ELF-1 (cell line): ENCODE data around the gene MSH5.
A peak's percentile ranks its signal among the peaks of the same experiment; 100 is the strongest.

Source experiments
- DNase-seq: peaks from one replicate; pipeline ENCODE4 v3.0.0-alpha.2; 2016; ENCODE audit warnings: low read depth, low spot score

Gene MSH5

DNA sequence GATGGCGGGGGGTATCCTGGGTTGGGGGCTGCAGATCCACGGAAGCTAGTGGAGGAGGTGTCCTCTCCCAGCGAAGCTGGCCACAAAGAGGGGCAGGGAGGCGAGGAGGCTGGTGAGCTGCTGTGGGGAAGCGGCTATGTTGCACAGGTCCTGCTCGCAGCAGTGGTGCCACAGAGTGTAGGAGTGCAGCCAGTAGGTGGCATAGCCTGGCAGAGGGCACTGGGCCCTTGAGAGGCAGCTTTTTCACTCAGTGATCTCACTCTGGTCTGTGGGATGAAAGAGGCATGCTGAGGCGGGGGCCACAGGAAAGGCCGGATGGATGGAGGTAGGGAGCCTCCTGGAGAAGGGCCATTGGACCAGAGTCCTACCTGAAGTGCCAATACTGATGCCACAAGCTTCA, 27.5 kb upstream of the MSH5 start:
- DNase-seq, result no peak

DNA sequence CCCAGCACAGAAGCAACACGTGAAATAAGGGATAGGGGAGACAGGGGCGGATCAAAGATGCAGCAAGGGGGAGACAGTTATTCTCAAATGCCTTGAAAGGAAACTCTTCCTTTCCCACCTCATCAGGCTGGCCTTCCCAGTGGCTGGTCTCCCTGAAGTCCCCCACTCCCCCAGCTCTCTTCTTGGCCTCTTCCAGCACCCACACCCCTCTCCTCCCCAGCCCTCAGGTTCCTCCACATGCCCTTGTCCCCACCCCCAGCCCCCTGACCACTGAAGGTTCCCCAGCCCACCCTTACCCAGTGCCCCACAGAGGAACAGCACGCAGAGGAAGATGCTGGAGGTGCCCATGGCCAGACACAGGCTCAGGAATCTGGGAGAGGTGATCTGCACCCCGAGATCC, 26.3 kb upstream of the MSH5 start:
- DNase-seq, result no peak

DNA sequence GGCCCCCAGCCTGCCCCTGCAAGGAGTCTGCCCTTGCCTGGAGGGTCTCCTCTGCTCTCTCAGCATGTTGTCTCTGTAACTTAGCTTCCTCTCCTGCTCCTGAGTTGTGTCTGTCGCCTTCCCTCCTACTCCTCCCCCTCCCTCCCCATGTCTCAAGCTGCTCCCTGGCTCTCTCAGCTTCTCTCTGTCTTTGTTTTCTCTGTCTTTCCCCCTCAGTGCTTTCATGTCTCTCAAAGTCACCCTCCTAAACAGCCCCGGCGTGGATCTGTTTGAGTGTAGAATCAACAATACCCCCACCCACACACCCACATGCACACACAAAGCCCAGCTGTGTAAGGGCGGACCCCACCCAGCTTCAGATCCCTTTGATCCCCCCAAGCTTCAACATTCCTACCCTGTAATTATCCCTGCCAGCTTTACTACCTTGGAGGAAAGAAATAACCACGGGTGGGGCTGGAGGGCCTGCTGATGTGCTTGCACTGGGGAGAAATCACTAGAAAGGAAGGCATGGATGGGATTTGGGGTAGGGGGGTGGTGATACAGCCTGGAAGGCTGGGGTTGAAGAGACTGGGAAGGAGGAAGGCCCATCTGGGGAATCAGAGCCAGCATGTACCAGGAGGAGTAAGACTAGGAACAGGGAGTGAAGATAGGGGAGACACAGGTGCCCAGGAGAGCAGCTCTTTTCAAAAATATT, 25.7 kb upstream of the MSH5 start:
- peak; percentile 80 for DNase-seq

DNA sequence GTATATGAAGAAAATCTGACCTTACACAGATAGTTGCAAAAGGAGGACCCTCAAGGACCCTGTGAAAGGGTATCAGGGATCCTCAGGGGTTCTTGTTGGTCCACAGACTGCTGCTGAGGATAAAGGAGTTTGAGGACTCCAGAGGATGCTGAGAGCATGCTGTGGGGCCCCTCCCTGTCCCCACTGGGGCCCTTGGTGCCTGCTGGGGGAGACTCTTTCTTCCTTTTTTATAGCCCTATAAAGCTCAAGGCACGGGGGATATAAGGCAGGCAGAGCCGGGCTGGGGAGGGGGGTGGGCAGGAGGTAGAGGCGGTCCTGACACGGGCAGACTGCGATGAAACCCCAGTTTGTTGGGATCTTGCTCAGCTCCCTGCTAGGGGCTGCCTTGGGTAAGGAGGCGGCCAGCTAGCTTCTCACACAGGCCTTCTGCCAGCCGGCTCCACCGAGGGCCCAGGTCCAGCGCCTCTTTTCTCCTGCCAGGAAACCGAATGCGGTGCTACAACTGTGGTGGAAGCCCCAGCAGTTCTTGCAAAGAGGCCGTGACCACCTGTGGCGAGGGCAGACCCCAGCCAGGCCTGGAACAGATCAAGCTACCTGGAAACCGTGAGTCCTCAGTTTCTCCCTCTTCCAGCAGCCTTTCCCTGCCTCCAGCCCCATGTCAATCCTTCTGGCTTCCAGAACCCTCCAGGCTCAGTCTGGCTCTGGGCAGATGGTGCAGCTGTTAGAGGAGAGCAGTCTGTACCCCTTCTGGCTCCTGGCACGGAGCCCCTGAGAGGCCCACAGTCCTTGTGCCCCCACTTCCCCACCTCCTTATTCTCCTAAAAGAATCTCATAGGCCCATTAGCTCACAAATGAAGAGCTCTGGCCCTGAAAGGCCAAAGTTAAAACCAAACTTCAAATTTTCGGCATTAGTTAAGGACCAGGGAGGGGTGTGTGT, 24.5 kb upstream of the MSH5 start, which contains the start of gene LY6G6D:
Gene LY6G6D, plus strand, starts transcription at position 327 of the 937 bp plus-strand sequence. Its CDS starts 8 bp downstream, at position 335.
- DNase-seq, result peak; percentile 18

DNA sequence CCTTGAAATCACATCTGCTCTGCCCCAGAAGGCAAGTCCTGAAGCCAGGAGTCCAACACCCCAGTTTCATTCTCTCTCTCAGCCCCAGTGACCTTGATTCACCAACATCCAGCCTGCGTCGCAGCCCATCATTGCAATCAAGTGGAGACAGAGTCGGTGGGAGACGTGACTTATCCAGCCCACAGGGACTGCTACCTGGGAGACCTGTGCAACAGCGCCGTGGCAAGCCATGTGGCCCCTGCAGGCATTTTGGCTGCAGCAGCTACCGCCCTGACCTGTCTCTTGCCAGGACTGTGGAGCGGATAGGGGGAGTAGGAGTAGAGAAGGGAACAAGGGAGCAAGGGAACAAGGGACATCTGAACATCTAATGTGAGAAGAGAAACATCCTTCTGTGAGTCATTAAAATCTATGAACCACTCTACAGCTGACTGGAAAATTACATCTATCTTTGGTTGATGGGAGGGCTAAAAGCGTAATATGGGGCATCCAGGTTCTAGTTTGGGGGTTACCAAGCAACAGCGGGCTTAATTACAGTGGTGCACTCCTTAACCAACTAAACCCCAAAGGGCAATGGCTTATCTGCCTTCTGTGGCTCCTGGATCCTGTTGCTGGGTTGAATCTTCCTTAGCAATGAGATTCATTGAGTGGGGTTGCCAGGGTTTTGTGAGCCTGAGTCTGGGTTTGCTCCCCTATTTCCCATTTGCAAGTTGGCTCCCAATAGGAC, 22.1 kb upstream of the MSH5 start:
- DNase-seq, result peak; percentile 77

DNA sequence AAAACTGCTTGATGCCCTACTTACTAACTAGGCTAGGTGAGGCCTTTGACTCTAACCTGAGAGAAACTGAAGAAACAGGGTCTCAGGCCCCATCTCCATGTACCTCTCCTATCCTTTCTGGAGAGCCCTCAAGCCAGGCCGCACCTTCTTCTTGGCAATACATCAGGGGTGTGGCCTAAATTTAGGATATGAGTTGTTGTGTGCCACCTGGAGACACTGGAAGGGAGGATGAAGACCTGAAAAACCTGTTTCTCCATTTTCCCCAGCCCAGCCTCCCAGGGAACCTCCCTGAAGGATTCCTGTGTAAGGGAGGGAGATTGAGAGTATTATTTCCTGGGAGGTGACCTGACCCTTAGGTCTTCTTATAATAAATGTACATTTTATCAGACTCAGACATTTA, 21.5 kb upstream of the MSH5 start:
- DNase-seq, result peak; percentile 84

DNA sequence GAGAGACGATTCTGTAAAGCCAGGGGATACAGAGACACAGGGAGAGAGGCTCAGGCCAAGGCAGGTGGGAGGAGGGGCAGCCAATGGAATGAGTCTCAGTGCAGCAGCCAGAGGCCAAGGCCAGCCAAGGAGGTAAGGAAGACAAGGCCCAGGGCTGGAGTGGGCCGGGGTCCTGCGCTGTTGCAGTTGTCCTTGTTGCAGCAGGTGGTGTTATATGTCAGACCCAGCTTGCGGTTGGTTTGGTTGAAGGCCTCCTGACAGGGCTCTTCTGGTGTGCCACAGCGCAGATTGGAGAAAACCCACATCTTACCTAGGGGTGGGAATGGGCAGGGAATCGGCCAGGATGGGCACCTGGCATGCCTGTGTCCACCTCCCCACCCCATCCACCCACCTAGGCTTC, 20.8 kb upstream of the MSH5 start:
- DNase-seq, result no peak

DNA sequence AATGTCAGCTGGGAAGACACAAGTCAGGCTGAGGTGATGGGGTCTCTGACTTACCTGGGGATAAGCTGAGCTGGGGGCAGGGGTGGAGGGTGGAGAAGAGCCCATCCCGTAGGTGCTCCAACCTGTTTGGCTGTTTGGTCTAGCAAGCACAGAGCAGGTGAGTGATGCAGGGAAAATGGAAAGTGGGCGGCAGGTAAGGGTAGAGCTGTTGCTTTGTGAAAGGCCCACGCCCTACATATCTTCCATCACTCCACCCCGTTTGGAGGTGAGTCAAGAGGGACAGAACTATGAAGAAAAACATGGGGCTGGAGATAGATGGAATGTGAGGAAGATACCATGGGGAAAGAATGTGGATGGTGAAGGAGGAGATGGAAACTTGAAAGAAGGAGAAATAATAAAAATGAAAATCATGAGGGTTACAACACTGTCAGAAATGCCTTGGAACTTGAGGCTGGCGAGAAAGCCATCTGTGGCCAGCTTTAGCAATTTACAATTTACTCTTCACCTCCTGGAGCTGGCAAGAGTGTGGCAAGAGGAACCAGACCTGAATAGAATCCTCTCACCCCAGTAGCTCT, 19.5 kb upstream of the MSH5 start:
- DNase-seq, result no peak

DNA sequence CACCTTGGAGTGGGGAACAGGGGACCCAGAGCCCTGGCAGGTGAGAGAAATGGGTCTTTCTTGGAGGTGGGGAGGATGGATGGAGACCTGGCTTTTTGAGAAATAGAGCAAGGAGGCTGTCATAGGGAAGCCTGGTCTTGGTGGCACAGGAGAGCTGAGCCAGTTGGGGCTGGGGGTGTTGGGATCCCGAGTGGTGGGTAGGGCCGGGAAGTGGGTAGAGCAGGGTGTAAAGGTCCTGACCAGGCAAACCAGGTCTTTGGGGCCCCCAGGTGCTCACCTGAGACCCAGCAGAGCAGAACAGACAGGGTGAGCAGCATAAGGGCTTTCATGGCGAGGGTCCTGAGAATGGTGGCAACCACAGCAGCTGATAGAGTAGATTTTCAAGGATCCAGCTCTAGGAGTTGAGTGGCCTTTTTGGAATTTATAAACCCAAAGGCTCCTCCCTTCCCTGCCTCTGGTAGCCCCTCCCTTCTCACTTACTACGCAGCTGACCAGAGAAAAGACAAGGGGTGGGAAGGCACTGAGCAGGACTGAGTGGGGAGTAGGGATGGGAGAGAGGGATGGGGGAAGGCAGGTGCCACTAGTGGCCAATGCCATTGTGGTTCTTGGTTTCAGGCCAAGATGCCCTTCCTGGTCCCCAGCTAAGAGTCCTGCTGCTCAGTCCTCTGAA, 18.3 kb upstream of the MSH5 start, which contains the start of gene LY6G6C:
Gene LY6G6C, minus strand, starts transcription at position 396 of the 670 bp plus-strand sequence. Its CDS starts 67 bp downstream, at position 329.
- DNase-seq, result no peak

DNA sequence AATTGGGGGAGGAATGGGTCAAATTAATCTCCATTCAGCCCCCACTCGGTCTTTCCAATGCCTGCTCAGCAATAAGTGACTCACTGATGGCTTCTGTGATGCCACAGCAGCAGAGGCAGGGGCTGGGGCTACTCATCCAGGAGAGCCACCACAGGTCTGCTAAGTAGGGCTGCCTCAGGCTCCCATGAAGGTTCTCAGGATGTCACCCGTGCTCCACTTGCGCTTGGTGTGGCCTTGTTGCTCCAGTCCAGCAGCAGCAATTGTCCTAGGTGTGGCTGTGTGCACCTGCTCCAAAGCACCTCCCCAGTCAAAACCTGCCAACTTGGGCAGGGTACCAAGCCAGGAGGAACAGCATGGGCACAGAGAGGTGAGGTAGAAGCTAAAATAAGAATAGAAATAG, 17.6 kb upstream of the MSH5 start:
- no peak for DNase-seq

DNA sequence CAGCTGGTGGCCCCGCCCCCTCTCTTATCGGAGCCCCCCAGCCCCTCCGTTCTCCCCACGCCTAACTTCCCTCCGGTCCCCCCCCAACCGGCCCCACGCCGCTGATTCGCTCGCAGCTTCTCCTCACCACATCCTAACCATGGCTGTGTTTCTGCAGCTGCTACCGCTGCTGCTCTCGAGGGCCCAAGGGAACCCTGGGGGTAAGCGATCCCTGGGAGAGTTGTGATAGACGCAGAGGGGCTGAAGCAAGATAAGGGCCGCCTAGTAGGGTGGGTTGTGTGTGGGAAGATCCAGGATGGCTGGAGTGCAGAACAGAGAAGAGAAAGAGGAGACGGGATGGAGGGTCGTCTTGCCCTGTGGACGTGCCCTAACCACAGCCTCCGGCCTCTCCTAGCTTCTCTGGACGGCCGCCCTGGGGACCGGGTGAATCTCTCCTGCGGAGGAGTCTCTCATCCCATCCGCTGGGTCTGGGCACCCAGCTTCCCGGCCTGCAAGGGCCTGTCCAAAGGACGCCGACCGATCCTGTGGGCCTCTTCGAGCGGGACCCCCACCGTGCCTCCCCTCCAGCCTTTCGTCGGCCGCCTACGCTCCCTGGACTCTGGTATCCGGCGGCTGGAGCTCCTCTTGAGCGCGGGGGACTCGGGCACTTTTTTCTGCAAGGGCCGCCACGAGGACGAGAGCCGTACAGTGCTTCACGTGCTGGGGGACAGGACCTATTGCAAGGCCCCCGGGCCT, 16.4 kb upstream of the MSH5 start, which contains the start of gene MPIG6B:
Gene MPIG6B, plus strand, starts transcription at position 129 of the 735 bp plus-strand sequence. Its CDS starts 11 bp downstream, at position 140.
- no peak for DNase-seq

DNA sequence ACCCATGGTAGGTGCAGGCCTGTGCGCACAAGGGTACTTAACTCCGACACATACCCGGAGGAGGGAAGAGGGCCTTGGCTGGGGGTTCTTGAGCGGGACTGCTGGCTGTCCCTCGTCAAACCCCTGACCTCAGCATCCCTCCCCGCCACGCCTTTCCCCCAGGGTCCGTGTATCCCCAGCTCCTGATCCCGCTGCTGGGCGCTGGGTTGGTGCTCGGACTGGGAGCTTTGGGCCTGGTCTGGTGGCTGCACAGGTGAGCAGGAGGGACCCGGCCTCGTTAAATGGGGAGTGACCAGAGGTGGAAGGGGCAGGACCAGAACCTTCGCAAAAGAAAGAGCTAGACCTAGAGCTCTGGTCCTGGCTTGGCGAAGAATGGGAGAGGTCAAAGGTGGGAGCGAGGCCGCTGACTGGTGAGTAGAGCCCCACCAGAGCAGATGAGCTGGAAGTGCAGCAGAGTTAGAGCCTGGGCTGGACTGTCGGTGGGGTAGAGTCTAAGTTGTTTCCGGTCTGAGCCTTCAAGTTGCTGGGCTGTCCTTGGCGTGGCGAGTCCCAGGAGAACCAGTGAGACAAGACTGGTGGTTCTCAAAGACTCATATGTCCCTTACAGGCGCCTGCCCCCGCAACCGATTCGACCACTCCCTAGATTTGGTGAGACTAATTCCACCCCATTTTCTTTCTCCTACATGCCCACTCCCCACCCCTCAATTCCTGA, 15.7 kb upstream of the MSH5 start:
- DNase-seq, result no peak

DNA sequence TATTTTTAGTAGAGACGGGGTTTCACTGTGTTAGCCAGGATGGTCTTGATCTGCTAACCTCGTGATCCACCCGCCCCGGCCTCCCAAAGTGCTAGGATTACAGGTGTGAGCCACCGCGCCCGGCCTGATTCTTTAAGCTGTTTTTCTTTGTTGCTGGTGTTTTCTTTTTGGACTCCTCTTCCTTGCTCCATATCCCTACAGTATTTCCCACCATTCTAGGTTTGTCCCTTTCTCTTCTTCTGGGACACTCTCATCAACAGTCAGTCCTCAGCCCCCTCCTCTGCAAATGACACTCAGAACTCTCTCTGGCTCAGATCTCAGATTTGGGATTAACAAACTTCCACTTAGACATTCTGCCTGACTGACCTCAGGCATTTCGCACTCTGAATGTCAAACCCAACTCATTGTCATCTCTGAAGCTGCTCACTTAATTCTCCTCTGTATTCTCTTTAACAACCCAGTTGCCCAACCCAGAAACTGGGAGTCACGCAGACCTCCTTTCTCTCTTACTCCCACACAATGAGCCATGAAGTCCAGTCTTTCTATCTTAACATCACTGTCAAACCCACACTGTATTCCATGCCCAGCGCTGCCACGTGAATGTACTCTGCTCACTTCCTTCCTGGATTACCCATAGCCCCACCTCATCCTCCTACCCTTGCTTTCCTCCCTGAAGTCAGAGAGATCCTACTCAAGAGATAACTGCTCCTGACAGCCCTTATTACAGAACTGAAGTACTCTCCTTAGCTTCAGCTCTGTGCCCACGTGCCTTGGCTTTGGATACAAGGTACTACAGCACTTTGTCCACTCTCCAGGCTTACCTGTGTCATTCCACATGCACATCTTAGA, 14.1 kb upstream of the MSH5 start:
- no peak for DNase-seq

DNA sequence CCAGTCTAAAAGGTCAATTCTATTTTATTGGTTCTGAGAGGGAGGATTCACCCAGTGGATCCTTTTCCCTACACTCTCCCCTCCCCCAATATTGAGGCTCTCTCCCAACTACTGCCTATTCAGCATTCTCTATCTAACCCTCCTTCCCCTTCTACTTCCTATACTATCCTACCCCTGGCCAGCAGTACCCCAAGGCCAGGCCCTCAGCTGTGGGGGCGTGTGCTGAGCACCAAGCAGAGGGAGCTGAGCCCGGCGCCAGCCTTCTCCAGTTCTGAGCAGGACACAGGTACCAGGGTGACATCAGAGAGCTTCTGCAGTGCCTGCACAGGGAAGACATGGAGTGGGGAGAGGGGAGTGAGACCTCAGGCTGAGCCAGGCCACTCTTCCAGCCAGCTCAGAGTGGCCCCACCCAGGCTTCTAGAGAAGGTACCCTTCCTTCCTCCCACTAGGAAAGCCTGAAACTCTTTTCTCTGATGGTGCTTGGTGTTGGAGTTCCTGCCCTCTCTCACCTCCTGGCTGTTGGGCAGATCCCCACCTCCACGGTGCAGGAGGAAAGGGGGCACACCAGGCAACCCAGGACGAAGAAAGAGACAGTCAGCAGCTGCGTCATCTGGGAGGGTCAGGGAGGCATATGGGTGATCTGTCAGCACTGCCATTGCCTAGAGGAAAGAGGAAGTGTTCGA, 12.6 kb upstream of the MSH5 start:
- DNase-seq, result no peak

DNA sequence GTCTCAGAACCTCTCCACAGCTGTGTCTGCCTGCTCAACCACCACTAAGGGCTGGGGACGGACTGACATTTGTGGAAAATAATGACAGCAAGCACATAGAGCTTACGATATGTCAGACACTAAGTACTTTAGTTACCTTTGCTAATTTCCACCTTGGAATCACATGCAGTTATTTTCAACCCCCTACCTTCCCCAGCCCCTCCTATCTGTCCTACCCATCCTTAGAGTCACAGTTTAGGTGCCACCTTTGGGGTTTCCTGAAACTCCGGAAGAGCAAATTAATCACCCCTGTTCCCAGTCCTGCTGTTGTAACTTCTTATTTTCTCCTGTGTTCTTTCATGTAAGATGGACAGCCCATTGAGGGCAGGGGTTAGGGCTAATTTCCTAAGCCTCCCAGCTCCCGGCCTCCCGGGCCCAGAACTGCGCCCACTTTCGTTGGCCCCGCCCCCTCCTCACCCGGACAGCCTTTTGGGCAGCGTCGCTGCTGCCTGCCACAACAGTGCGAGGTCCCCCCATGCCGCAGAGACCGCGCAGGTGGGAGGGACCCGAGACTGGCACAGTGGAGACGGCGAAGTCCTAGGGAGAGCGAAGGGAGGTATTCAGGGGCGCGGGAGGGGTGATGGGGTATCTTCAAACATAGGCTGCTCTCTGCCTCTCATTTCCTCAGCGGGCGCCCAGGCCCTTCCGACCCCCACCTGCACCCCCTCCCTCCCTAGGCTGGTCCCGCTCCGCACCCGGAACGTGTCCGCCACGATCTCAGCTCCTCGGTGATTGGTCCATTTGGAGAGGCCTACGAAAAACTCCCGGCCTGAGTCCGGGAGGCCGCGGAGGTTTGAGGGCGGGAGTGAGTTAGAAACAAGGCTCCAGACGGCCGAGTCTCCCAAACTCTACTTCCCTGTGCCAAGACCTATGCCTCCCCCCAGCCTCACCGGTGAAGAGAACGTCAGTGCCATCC, 11.8 kb upstream of the MSH5 start:
- no peak for DNase-seq

DNA sequence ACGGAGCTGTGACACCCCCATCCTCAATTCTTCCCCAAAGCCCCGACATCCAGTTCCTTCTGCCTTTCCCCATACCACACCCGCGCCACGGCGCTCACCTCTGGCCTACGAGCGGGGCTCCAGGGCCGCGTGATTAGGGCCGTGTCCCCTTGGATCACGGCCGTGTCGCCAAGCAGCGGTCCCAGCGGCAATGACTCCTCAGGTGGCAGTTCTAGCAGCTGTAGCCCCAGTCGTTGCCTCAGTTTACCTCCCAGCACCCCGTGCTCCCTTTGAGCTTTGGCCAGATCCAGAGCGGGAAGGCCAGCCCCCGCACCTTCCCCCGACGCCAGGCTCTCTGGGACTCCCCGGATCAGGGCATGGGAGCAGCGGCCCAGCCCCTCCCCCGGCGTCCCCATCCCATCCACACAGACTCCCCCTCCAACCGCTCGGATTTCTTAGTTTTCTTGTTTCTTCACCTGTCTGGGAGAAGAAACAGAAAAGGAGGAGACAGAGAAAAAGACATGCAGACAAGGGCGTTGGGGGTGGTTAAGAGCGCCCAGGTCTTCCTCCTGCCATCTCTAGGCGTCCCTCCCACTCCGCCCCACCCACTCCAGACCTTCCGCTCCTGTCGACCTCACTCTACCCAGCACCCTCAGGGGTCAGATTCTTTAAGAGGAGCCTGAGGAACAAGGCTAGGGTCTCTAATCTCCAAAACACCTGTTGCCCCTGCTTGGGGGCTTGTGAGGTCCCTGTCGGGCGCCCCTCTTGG, 10.9 kb upstream of the MSH5 start, which contains the start of gene DDAH2:
Gene DDAH2, minus strand, starts transcription at position 533 of the 748 bp plus-strand sequence. Its CDS starts 138 bp downstream, at position 395.
- DNase-seq, result no peak
